A673 (cell line): ENCODE measurements around the gene DSCAM.

Experiments
- CTCF ChIP-seq: fragments of 300-800, 200-600 bp; sonication (generic); conservative IDR thresholded peaks from 2 replicates; pipeline ENCODE4 v1.5.1; 2017; ENCODE audit warnings: low read depth, mild to moderate bottlenecking, antibody characterized with exemption, low read length, moderate library complexity, mixed read lengths
- EZH2 ChIP-seq: fragments of 200-600 bp; sonication (generic); IDR thresholded peaks from 2 replicates; pipeline ENCODE4 v1.6.1; 2017; ENCODE audit warnings: borderline replicate concordance, low read depth, mild to moderate bottlenecking, mixed read lengths, antibody characterized with exemption, low read length; ENCODE audit not compliant: poor library complexity, severe bottlenecking

GRCh38 chr21:40379881-40380810 is 466.8 kb downstream of the DSCAM start:
- no peak for TF ChIP-seq EZH2
- no peak for TF ChIP-seq CTCF
